K562 (cell line): ENCODE data around the gene TBX10. TPM values are rescaled to one million over a fixed set of nuclear protein-coding genes. Genes with fewer than 3 reads are reported as not detected.

Source experiments
- BRD4 ChIP-seq: fragments of 200-600 bp; sonication (generic); IDR thresholded peaks from 2 replicates; pipeline ENCODE4 v1.6.1; 2017; ENCODE audit warnings: inconsistent platforms
- EGR1 ChIP-seq: fragments of 450-650 bp; conservative IDR thresholded peaks from 2 replicates; pipeline ENCODE4 v1.6.1; 2017; ENCODE audit warnings: mild to moderate bottlenecking
- FIP1L1 ChIP-seq: fragments of 200-400 bp; formaldehyde crosslinking; IDR thresholded peaks from 2 replicates; pipeline ENCODE4 v1.6.1; 2018; ENCODE audit warnings: mild to moderate bottlenecking, low read depth, low read length; ENCODE audit not compliant: poor library complexity, severe bottlenecking
- GATAD2A ChIP-seq: fragments of 450-650 bp; IDR thresholded peaks from 2 replicates; pipeline ENCODE4 v1.6.1; 2017
- JUN ChIP-seq, 2 experiments: sonication (generic) in 1 of 2; formaldehyde crosslinking in 1 of 2; IDR thresholded peaks; 2 replicates each; pipeline versions ENCODE4 v1.6.1 to v1.8.0; 2012 to 2022; ENCODE audit warnings: borderline replicate concordance in 2 of 2, mild to moderate bottlenecking in 2 of 2, improper control_type of control experiment in 1 of 2, low read depth in 1 of 2, low read length in 1 of 2, missing genetic modification reagents in 1 of 2
- MBD2 ChIP-seq: sonication (generic); IDR thresholded peaks from 2 replicates; pipeline ENCODE4 v1.6.1; 2016; ENCODE audit warnings: low read depth, borderline replicate concordance
- NR3C1 ChIP-seq: sonication (generic); formaldehyde crosslinking; IDR thresholded peaks from 2 replicates; pipeline ENCODE4 v1.8.1; 2022; ENCODE audit warnings: missing genetic modification reagents
- PCBP1 ChIP-seq: fragments of 200-400 bp; formaldehyde crosslinking; IDR thresholded peaks from 2 replicates; pipeline ENCODE4 v1.6.1; 2018; ENCODE audit warnings: mild to moderate bottlenecking, low read depth, low read length; ENCODE audit not compliant: poor library complexity, severe bottlenecking
- POLR3A ChIP-seq: IDR thresholded peaks from 2 replicates; pipeline ENCODE4 v1.6.1; 2011; ENCODE audit warnings: borderline replicate concordance, mild to moderate bottlenecking, moderate library complexity; ENCODE audit not compliant: insufficient read length, insufficient read depth; ENCODE audit errors: extremely low read depth
- RERE ChIP-seq: sonication (generic); formaldehyde crosslinking; IDR thresholded peaks from 2 replicates; pipeline ENCODE4 v1.8.0; 2023; ENCODE audit warnings: missing genetic modification reagents, mild to moderate bottlenecking, borderline replicate concordance
- SIN3A ChIP-seq, 2 experiments: fragments of 150-350 bp in 1 of 2; IDR thresholded peaks; 2 replicates each; pipeline ENCODE4 v1.6.1; 2011 to 2016; ENCODE audit warnings: borderline replicate concordance in 2 of 2, low read depth in 2 of 2, low read length in 2 of 2, mild to moderate bottlenecking in 2 of 2, moderate library complexity in 2 of 2; ENCODE audit not compliant: control insufficient read depth in 1 of 2
- WHSC1 ChIP-seq: IDR thresholded peaks from one replicate; pipeline ENCODE4 v1.6.1; 2012; ENCODE audit warnings: low read length, control low read depth, inconsistent platforms
- ZNF263 ChIP-seq: sonication (generic); formaldehyde crosslinking; IDR thresholded peaks from 2 replicates; pipeline ENCODE4 v1.8.0; 2022; ENCODE audit warnings: mild to moderate bottlenecking, missing genetic modification reagents, borderline replicate concordance
- ZSCAN32 ChIP-seq: fragments of 450-650 bp; formaldehyde crosslinking; IDR thresholded peaks from 2 replicates; pipeline ENCODE4 v1.4.0; 2020; ENCODE audit warnings: mild to moderate bottlenecking, moderate library complexity
- polyA plus RNA-seq, 8 experiments: library from polyadenylated mRNA; depleted of rRNA in 4 of 8; stranded (reverse) in 5 of 8; unstranded in 3 of 8; fragments of >200 nt; fragmentation: Nextera tagmentation in 2 of 8; fragmentation: Illumina TruSeq in 1 of 8; extraction: Ambion mirVana in 2 of 8; extraction: Trizol in 1 of 8; gene quantifications; 2 replicates each; pipeline versions ENCODE4 v1.2.1 to v1.2.3, GENCODE V29; 2011 to 2014; ENCODE audit warnings: inconsistent platforms in 1 of 8, missing spikeins in 1 of 8
- total RNA-seq, 7 experiments: library from RNA; depleted of rRNA in 6 of 7; stranded (reverse); fragments of >200 nt in 6 of 7; fragmentation: Illumina TruSeq in 2 of 7; extraction: Trizol in 2 of 7; gene quantifications; 2 replicates each; pipeline versions ENCODE4 v1.2.1 to v1.2.3, GENCODE V29; 2011 to 2021; ENCODE audit warnings: low replicate concordance in 1 of 7
- TF ChIP-seq, protein P1 (sequence below): fragments of 250-450 bp; sonication (Bioruptor Pico); IDR thresholded peaks from 2 replicates; pipeline ENCODE4 v1.8.0; 2022; ENCODE audit warnings: moderate library complexity, mild to moderate bottlenecking, inconsistent platforms
- TF ChIP-seq, protein P2 (sequence below): fragments of 450-650 bp; formaldehyde crosslinking; IDR thresholded peaks from 2 replicates; pipeline ENCODE4 v1.4.0; 2022; ENCODE audit warnings: mild to moderate bottlenecking, moderate library complexity

The TBX10 gene
- total and polyA plus RNA-seq, 9 of the 15 experiments (the other 6 are each of a cell fraction or from before 2014, with no cell fraction given) = not detected

DNA sequence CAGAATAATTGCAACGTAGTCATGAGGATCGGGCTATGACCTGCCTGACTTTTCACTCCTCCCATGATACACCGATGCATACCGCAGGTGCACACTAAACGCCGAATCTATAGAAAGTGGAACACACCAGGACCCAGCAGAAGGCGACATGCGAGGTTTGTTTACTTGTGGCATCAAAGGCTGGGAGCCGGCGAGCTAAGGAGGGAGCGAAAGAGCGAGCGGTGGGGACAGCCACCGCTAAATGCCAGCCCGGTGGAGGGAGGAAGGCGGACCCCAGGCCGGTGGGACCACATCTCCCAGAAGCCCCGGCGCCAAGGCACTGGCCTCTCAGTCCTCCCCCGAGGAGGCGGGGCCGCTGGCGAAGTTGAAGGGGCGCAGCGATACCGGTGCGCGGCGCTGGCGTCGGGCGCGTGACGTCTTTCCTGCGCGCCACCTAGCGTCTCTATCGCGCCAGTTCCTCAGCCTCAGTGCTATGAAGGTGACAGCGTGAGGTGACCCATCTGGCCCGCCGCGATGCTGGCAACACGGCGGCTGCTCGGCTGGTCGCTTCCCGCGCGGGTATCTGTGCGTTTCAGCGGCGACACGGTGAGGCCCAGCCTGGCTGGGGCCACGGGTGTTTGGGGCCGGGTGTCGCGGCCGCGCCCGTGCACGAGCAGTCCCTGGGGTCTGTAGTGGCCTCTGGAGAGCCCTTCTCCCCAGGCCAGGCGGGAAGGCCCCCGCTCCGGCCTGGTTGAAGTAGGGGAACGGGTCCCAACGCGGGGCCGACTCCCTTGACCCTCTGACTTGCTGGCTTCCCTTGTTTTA is 32.9 kb downstream of the TBX10 start, which contains the start of gene NDUFV1 (continued):
- peak; percentile 50; the same call in 1 of the 2 replicates for TF ChIP-seq RERE (CRISPR knock-in tag)
- TF ChIP-seq SIN3A (IDR thresholded peaks at IDR 0.05; ENCODE audit: borderline replicate concordance in 2 of 2, control insufficient read depth in 1 of 2, low read depth in 2 of 2, low read length in 2 of 2) = peak; percentile 90 to 98
- no peak for TF ChIP-seq POLR3A
- no peak for TF ChIP-seq ZSCAN32
- TF ChIP-seq JUN (IDR thresholded peaks at IDR 0.05; ENCODE audit: borderline replicate concordance, low read depth, low read length) = peak; percentile 48; the same call in 1 of the 2 replicates
- TF ChIP-seq JUN (CRISPR knock-in tag; IDR thresholded peaks at IDR 0.05; ENCODE audit: borderline replicate concordance) = 0 out of 2 replicates have a peak, but pooled peaks have one; percentile 8
- TF ChIP-seq BRD4 = no peak
- no peak for TF ChIP-seq NR3C1 (CRISPR knock-in tag)
- TF ChIP-seq, protein P1, sequence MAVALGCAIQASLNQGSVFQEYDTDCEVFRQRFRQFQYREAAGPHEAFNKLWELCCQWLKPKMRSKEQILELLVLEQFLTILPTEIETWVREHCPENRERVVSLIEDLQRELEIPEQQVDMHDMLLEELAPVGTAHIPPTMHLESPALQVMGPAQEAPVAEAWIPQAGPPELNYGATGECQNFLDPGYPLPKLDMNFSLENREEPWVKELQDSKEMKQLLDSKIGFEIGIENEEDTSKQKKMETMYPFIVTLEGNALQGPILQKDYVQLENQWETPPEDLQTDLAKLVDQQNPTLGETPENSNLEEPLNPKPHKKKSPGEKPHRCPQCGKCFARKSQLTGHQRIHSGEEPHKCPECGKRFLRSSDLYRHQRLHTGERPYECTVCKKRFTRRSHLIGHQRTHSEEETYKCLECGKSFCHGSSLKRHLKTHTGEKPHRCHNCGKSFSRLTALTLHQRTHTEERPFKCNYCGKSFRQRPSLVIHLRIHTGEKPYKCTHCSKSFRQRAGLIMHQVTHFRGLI (CRISPR knock-in tag) = no peak
- peak; percentile 68; the same call in 1 of the 2 replicates for TF ChIP-seq MBD2
- TF ChIP-seq PCBP1 = no peak
- no peak for TF ChIP-seq GATAD2A
- TF ChIP-seq ZNF263 (CRISPR knock-in tag) = peak; percentile 93
- TF ChIP-seq, protein P2, sequence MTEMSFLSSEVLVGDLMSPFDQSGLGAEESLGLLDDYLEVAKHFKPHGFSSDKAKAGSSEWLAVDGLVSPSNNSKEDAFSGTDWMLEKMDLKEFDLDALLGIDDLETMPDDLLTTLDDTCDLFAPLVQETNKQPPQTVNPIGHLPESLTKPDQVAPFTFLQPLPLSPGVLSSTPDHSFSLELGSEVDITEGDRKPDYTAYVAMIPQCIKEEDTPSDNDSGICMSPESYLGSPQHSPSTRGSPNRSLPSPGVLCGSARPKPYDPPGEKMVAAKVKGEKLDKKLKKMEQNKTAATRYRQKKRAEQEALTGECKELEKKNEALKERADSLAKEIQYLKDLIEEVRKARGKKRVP (CRISPR knock-in tag) = 0 out of 2 replicates have a peak, but pooled peaks have one; percentile 5
- no peak for TF ChIP-seq WHSC1
- peak; percentile 72 for TF ChIP-seq FIP1L1
- peak; percentile 73 for TF ChIP-seq EGR1
- TF ChIP-seq, all 486 proteins: peak for 122
